AG09319 (cell line): ENCODE data around the gene ZP2.

ENCODE experiments used
- DNase-seq: peaks from one replicate; pipeline ENCODE4 v3.0.0-alpha.2; 2010; ENCODE audit warnings: low read depth; ENCODE audit errors: extremely low read depth
- TF ChIP-seq, protein P1 (sequence below): IDR thresholded peaks from 2 replicates; pipeline ENCODE4 v1.5.1; 2011; ENCODE audit warnings: low read depth, mild to moderate bottlenecking, inconsistent platforms, low read length, moderate library complexity

Gene ZP2

DNA sequence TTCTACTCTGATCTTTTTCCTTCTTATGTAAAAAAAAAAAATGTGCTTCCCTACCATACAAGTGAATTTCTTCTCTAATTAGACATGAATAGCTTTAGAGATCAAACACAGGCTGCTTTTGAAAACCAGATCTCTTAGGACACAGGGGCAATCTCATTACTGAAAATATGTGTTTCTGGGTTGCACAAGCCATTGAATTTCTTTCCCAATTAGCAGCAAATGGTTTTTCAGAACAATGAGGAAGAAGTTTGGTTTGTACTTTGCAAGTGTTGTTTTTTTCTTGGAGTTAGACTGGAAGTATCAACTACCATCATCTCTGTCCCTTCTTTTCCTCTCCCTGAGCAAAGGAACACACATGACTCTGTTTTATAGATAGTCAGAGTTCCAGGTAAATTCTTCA, 16.5 kb upstream of the ZP2 start:
- DNase-seq = no peak
- TF ChIP-seq, protein P1, sequence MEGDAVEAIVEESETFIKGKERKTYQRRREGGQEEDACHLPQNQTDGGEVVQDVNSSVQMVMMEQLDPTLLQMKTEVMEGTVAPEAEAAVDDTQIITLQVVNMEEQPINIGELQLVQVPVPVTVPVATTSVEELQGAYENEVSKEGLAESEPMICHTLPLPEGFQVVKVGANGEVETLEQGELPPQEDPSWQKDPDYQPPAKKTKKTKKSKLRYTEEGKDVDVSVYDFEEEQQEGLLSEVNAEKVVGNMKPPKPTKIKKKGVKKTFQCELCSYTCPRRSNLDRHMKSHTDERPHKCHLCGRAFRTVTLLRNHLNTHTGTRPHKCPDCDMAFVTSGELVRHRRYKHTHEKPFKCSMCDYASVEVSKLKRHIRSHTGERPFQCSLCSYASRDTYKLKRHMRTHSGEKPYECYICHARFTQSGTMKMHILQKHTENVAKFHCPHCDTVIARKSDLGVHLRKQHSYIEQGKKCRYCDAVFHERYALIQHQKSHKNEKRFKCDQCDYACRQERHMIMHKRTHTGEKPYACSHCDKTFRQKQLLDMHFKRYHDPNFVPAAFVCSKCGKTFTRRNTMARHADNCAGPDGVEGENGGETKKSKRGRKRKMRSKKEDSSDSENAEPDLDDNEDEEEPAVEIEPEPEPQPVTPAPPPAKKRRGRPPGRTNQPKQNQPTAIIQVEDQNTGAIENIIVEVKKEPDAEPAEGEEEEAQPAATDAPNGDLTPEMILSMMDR = no peak

DNA sequence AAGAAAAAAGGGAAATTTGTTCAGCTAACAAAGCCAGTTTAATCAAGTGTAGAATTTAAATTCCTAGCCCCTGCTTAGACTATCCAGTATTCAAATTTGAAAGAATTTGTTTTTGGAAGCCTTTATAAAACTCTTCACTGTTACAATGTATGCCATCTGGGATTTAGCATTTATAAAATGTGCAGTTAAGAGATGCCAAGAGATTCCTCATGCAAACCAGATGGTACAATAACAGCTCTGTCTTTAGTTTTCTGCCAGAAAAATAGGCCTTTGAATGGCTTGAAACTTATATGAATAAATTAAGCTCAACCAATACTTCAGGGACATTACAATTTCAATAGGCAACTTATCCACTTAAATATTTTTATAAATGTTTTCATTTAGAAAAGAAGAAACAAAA, 15.4 kb upstream of the ZP2 start:
- DNase-seq = no peak
- TF ChIP-seq, protein P1 = no peak

DNA sequence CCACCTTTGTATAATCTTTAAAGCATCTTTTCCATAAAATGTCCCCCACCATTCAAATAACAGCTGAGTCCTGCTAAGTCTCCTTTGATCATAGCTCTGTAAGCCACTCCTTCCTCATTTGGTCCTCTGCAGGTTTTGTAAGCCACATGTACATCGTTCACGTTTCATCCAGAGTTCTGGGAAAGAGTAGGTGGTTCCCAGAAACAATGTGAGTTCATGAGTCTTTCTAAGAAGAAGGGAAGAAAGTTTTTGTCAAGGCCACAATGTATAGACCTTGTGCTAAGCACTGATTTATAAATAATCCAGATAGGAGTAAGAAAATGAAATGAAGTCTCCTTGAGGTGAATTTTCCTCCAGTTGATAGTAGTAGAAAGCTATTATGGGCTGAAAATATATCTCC, 13.4 kb upstream of the ZP2 start:
- no peak for DNase-seq
- TF ChIP-seq, protein P1 = no peak

DNA sequence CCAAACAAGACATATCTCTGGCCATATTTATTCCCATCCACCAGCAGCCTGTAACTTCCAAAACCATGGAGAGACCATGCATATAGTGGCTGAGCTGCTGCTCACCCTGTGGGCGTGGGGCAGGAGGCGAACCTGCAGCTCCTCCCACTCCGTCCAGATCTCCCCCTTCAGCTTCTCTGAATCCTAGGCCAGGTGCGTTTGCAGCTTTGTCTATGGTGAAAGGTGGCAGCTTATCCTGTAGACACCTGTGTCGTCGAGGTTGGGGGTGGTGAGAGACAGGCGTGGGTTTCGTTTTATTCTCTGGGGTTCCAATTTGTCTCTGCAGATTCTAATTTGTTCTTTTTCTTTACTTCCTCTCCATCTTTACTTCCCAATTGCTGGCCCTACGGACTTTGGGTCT, 12.4 kb upstream of the ZP2 start:
- no peak for DNase-seq
- TF ChIP-seq, protein P1 = no peak

DNA sequence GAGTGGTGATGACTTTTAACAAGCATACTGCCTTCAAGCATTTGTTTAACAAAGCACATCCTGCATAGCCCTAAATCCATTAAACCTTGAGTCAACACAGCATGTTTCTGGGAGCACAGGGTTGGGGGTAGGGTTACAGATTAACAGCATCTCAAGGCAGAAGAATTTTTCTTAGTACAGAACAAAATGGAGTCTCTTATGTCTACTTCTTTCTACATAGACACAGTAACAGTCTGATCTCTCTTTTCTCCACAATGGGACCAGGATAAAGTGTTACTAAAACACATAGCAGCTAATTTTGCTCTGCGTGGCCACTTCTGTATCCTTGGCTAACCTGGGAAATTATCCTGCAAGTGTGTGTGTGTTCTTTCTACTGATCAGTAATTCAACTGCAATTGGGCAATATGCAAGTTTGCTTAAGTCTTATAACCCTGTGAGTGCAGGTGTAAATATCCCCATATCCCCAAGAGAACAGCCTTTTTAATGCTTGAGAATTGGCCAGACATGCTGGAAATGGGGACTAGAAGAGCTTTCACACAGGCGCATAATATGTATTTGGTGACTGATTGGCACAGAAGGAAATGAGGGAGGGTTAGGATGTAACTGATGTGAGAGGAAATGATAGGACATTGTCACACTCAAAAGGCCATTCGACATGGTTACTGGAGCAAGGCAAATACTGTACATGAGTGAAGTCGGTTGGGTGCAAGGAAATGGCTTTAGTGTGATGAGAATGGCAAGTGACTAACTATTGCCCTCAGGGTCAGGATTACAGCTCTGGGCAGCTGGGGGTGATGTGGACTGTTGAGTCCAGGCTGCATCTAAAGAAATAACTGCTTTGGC, 11.3 kb upstream of the ZP2 start:
- DNase-seq = no peak
- TF ChIP-seq, protein P1 = no peak

DNA sequence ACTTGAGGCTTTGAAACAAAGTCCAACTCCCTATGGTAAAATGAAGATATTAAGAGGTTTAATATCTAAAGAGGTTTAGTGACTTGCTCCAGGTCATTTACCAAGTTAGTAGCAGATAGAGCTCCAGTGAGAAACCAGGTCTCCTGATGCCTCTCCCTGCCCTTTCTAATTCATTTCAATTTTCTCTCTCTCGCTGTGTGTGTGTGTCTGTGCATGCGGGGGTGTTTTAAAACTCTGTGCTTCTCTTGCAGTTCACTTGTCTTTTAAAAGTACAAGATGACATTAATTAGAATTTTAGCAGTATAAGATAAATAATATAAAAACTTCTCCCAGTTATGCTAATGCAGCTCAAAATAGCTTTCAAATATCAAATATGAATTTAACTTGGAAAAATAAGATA, 8.2 kb upstream of the ZP2 start:
- TF ChIP-seq, protein P1 = no peak
- DNase-seq = no peak

DNA sequence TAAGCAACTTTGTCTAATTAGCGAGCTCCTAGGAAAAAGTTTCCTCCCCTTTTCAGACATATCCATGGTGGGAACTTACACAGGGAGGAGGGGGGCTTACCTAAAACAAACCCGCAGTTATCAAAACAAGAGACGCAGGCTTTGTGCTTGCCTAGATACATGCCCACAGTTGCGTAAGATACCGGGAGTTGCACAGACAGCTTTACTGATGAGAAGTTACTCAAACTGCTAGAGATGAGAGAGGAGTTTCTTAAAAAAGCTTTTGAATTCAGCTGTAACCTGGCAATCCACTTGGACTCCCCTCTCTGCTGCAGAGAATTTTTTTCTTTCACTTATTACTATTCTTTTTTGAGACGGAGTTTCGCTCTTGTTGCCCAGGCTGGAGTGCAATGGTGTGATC, 6.8 kb upstream of the ZP2 start:
- DNase-seq = no peak
- TF ChIP-seq, protein P1 = no peak
